ENCODE data around the gene MAGED1.

- TF ChIP-seq CTCF (IDR thresholded peaks at IDR 0.05) = no peak
- no peak for TF ChIP-seq ZFX (IDR thresholded peaks at IDR 0.05; ENCODE audit: borderline replicate concordance)
These were observed 41.3 kb upstream of the MAGED1 start for GRCh38 chrX:51852096-51852495.
